Measurements from ENCODE around the gene SASS6. TPM values are rescaled to one million over a fixed set of nuclear protein-coding genes. Genes with fewer than 3 reads are reported as not detected.

SASS6 gene
- total RNA-seq: 3.9 TPM

- peak; percentile 99 for DNase-seq
These were observed at the start of gene SASS6, which contains the start of gene TRMT13 for GRCh38 chr1:100132566-100133477. Gene SASS6 (minus strand): TSS chr1:100132930. CDS start chr1:100132814, 116 bp downstream. Gene TRMT13 (plus strand): TSS chr1:100133163. CDS start chr1:100133169, 6 bp downstream.

- peak; percentile 45 for DNase-seq
These were observed 45.4 kb upstream of the SASS6 start, which contains the start of gene LRRC39 for GRCh38 chr1:100178091-100178490. Gene LRRC39 (minus strand): TSS chr1:100178256. CDS start chr1:100168516, 9,740 bp downstream.

GRCh38 chr1:100177295-100178041 is 44.7 kb upstream of the SASS6 start:
- no peak for DNase-seq

- no peak for DNase-seq
These were observed 35.3 kb upstream of the SASS6 start for GRCh38 chr1:100168051-100168450.

GRCh38 chr1:100164702-100165101 is 32.0 kb upstream of the SASS6 start:
- no peak for DNase-seq

GRCh38 chr1:100164216-100164615 is 31.5 kb upstream of the SASS6 start:
- peak; percentile 55 for DNase-seq

- no peak for DNase-seq
These were observed 30.2 kb upstream of the SASS6 start for GRCh38 chr1:100162881-100163280.

GRCh38 chr1:100152271-100152670 is 19.5 kb upstream of the SASS6 start:
- no peak for DNase-seq

GRCh38 chr1:100151679-100152078 is 18.9 kb upstream of the SASS6 start:
- DNase-seq: no peak

GRCh38 chr1:100147875-100148274 is 15.1 kb upstream of the SASS6 start:
- DNase-seq: no peak

GRCh38 chr1:100146958-100147357 is 14.2 kb upstream of the SASS6 start:
- no peak for DNase-seq

GRCh38 chr1:100145116-100145515 is 12.4 kb upstream of the SASS6 start:
- DNase-seq: no peak

GRCh38 chr1:100142343-100142742 is 9.6 kb upstream of the SASS6 start:
- DNase-seq: no peak

- DNase-seq: no peak
These were observed 8.5 kb upstream of the SASS6 start for GRCh38 chr1:100141192-100141591.

GRCh38 chr1:100137602-100138001 is 4.9 kb upstream of the SASS6 start:
- DNase-seq: no peak

- DNase-seq: no peak
These were observed 2.1 kb upstream of the SASS6 start for GRCh38 chr1:100134872-100135271.

GRCh38 chr1:100131623-100132022 is 1.1 kb downstream of the SASS6 start:
- DNase-seq: no peak

GRCh38 chr1:100130552-100131077 is 2.1 kb downstream of the SASS6 start:
- no peak for DNase-seq

- DNase-seq: no peak
These were observed 5.5 kb downstream of the SASS6 start for GRCh38 chr1:100127226-100127625.

GRCh38 chr1:100122177-100122576 is 10.6 kb downstream of the SASS6 start:
- DNase-seq: no peak

GRCh38 chr1:100115524-100115923 is 17.2 kb downstream of the SASS6 start:
- no peak for DNase-seq

GRCh38 chr1:100109554-100110066 is 23.1 kb downstream of the SASS6 start:
- DNase-seq: no peak

- DNase-seq: no peak
These were observed 25.0 kb downstream of the SASS6 start for GRCh38 chr1:100107696-100108095.

Measured in tongue (tissue), 2 donors.